Stimulated activated CD8-positive, alpha-beta memory T cell treated with anti-CD3 and anti-CD28 coated beads, Interleukin-12 subunit alpha, Interleukin-12 subunit beta, amount 100 ng/mL, for 24 hours (primary cell): ENCODE measurements around the gene VPS35L.

Source experiments
- DNase-seq: peaks from one replicate; pipeline ENCODE4 v3.0.0-alpha.2; 2020; ENCODE audit errors: extremely low read depth

VPS35L gene

GRCh38 chr16:19746561-19746960 is 191.1 kb downstream of the VPS35L start:
- no peak for DNase-seq

- no peak for DNase-seq
Measured at GRCh38 chr16:19748389-19749168, 193.1 kb downstream of the VPS35L start.

- no peak for DNase-seq
Measured at GRCh38 chr16:19749571-19750080, 194.1 kb downstream of the VPS35L start.
